ENCODE data around the gene SRRM3.
"Not testable (repeated sequence)": the region's sequence is repeated elsewhere in the genome, so short reads cannot be mapped to it uniquely, and the experiment has no call there.

SRRM3 gene

DNA sequence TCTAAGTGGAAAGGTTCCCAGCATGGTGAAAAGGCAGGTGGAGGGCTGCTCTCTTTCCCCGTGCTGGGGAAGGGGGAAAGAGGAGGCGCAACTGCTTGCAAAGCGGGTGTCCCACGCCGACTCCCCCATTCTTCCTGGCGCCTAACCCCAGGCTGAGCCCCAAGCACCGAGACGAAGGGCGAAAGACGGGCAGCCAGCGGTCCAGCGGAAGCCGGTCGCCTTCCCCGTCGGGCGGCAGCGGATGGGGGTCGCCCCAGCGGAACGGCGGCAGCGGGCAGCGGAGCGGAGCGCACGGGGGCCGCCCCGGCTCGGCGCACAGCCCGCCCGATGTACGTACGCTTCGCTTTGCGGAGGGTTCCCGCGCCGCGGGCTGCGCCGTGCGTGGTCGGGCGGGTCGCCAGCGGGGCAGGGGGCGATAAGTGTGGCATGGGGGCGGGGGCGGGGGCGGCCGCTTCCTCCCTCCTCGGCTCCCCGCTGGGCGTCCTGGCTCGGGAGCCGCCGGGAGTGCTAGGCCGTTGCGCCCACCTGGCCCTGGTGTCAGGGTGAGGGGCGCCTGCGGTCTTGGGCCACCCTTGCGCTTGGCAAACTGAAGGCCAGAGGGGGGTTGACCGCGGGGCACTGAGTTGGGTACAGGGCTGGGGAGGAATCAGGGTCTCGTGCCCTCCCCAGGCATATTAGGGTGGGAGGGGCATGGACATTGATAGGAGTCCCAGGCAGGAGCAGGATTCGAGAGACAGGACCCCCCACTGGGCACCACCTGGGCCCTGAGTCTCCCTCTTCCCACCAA is 65.6 kb downstream of the SRRM3 start:
- no peak for DNase-seq

DNA sequence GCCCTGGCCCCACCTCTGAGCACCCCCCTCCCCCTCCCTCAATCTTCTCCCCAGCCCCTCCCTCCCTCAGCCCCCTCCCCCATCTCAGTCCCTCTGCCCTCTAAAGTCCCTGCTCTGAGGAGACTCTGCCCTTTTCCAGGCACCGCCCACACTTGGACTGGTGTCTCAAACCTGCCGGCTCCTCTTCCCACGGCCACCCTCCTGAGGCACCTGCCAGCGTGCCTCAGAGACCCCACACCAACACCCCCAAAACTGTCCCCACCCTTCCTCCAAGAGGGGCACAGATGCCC is 66.1 kb downstream of the SRRM3 start:
- no peak for DNase-seq

DNA sequence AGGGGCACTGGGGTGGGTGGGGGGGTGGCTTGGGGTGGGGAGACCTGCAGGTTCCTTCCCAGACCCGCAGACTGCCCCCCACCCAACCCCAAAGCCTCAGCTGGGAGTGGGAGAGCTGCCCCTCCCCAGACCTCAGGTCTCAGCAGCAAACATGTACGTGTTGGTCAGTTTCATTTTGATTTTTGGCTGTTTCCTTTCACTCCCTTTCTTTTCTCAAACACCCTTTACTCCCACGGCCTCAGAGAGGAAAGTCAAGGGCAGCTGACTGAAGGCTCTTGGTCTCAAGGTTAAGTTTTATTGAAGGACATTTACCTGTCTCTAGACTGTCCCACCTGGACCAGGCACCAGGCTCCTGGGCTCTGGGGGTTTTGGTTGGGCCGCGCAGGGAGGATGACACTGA is 66.7 kb downstream of the SRRM3 start:
- no peak for DNase-seq

DNA sequence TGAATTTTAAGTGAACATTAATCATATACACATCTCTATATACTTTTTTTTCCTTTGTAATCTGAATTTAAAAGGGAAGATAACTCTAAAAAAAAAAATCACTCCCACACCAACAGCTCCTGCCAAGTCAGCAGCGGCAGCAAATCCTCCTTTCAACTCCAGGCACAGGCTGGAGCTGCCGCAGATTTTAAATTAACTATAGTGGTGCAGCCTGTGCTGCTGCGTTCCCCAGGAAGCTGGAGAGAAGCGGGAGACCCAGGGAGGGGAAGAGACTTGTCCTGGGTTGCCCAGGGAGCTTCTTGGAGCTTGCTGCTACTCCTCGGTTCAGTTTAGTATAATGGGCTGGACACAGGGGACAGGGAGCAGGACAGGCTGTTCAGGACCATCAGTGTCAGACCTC is 68.2 kb downstream of the SRRM3 start:
- DNase-seq, result no peak

DNA sequence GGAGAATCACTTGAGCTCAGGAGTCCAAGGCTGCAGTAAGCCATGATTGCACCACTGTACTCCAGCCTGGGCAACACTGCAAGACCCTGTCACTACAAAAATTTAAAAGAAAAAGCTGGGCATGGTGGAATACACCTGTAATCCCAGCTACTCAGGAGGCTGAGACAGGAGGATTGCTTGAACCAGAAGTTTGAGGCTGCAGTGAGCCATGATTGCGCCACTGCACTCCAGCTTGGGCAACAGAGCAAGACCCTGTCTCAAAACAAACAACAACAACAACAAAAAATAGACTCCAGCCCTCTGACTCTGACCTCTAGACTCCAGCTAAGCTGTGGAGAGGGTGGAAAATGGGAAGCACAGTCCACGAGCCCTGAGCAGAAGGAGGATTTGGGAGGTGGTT is 69.7 kb downstream of the SRRM3 start:
- DNase-seq, result not testable (repeated sequence)

DNA sequence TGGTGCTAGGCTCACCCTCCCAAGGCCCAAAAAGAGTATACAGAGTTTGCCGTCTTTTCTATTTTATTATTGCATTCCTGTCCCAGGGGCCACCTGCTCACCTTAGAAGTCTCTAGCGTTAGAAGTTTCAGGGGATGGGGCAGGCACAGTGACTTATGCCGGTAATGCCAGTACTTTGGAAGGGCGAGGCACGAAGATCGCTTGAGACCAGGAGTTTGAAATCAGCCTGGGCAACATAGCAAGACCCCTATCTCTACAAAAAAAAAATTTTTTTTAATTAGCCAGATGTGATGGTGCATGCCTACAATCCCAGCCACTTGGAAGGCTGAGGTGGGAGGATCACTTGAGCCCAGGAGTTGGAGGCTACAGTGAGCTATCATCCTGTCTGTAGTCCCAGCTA is 70.4 kb downstream of the SRRM3 start:
- DNase-seq, result no peak

DNA sequence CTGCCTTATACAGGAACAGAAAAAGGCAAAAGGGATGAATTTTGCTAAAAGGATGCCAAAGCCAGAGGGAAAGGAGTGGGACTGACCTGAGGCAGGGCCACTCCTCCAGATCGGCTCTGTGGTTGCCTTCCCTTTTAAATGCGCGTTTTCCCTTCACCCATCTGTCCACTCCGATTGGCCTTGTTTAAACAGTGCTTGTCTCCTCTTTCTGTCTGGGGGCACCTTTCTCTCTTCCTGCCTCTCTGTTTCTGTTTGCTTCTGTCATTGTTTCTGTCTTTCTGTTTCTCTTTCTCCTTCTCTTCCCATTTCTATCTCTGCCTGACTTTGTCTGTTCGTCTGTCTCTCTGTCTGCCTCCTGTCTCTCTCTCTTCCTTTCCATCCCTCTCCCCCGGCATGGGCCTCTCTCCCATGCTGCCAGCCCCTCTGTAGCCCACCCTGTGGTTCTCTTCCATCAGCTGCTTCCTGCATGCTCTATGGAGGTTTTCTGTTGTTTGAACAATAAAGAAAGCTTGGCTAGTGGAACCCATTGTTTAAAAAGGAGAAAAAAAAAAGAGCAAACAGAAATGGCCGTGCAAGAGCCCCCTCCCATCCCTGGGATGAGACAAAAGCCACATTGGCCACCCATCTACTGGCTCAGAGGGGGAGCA is 71.3 kb downstream of the SRRM3 start:
- no peak for DNase-seq

DNA sequence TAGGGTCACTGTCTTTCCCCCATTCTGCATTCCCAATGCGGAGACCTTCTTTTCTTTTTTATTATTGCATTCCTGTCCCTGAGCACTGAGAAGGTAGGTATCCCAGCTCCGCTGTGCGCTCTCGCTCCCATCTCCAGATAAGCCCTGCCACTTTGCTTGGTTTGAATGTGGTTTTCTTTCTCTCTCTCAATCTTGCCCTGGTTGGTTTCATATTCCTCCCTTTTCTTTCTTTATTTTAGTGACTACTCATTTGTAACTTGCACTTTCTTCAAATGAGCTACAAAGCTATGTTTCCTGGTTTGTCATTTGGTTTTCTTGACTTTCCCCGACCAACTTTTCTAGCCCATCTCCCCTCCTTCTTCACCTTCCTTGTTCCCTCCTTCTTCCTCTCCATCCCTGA is 71.8 kb downstream of the SRRM3 start:
- no peak for DNase-seq

DNA sequence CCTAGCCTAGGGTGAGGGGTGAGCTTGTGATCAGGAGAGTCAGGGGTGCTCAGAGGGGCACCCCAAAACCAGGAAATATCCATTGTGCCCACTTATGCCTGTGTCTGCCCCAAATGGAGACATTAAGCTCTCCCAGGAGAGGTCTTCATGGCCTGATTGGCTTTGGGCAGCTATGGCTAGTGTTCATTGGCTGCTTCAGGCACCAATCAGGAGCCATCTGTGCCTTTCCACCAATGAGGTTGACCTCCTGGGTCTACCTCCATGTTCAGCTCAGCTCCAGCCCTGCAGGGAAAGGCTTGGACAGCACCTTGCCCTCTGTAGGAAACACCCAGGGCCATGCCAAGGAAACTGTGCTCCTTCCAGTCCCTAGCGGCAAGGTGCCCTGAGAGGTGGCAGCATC is 76.8 kb downstream of the SRRM3 start:
- no peak for DNase-seq

DNA sequence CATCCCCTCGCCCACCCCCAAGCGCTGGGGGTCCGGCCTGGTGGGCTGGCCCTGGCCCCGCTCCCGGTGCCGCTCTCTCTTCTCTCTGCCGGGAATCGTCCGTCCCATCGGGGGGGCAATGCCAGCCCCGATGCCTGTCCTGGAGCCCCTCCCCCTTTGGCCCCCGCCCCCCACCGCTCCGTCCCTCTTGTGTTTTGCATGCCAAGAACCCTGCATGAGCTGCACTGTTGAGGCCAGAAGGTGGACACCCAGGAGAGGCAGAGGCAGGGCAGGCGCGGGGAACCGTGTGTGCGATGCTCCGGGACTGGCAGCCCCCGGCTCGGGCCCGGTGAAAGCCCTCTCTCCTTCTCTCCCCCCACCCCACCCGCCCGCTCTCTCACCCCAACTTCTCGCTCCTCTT is 78.7 kb downstream of the SRRM3 start:
- DNase-seq, result no peak

DNA sequence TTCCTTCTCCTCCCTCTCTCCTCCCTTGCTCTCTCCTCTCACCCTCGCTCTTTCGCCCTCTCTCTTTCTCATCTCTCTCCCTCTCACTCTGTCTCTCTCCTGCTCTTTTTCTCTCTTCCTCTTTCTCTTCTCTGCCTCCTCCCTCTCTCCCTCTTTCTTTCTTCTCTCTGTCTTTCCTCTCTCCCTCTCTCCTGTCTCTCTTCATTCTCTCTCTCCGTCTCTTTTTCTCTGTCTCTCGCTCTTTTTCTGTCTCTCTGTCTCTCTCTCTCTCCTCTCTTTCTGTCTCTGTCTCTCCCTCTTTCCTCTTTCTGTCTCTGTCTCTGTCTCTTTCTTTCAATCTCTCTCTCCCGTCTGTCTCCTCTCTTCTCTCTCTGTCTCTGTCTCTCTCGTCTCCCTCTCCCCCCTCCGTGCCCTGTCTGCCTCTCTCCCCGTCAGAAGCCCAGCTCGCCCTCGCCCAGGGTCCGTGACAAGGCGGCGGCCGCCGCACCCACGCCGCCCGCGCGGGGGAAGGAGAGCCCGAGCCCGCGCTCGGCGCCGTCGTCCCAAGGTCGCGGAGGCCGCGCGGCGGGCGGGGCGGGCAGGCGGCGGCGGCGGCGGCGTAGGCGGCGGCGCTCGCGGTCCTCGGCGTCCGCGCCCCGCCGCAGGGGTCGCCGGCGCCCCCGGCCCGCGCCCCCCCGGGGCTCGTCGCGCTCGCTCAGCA is 79.5 kb downstream of the SRRM3 start:
- no peak for DNase-seq

DNA sequence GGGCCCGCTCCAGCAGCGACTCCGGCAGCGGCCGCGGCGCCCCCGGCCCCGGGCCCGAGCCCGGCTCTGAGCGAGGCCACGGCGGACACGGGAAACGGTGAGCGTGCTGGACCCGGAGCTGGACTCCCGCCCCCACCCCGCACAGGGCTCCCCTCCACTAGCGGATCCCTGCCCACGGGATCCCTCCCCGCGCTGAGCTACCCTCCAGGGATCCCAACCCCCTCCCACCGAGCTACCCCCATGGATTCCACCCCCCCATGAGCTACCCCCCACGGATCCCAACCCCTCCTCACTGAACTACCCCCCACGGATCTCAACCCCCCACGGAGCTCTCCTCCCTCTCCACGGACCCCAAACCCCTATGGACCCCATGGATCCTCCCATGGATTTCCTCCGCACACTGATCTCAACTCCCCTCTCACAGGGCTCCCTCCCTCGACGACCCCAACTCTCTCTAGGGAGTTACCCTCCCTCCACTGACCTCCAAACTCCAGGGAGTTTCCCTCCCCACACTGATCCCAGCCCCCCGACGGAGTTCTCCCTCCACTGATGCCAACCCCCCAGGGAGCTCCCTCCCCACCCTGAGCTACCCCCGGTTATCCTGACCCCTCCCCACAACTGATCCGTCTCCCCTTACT is 80.1 kb downstream of the SRRM3 start:
- no peak for DNase-seq

DNA sequence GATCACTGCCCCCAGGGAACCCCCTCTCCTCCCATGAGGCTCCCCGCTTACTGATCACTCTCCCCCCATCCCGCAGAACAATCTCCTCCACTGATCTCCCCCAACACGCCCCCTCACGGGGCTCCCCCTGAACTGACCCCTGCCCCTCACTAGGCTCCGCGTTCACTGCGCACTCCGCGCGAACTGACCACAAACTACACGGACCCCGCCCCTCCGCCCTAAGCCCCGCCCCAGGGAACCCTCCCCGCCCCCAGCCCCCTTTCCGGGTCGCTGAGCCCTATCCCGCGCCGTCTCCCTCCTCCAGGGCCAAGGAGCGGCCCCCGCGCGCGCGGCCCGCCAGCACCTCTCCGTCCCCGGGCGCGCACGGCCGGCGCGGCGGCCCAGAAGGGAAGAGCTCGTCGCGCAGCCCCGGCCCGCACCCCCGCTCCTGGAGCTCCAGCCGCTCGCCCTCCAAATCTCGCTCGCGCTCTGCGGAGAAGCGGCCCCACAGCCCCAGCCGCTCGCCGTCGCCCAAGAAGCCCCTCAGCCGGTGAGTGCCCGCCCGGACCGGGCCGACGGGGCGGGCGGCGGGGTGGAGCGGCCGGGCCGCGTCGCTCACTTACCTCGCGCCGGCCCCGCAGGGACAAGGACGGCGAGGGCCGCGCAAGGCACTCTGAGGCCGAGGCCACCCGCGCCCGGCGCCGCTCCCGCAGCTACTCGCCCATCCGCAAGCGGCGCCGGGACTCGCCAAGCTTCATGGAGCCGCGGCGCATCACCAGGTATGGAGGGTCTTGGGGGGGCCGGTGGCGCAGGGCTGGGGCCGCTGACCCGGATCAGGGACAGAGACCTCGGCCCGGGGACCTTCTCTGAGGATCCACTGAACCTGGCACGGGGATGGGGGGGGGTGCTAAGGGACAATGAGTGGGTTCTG is 80.9 kb downstream of the SRRM3 start:
- no peak for DNase-seq

DNA sequence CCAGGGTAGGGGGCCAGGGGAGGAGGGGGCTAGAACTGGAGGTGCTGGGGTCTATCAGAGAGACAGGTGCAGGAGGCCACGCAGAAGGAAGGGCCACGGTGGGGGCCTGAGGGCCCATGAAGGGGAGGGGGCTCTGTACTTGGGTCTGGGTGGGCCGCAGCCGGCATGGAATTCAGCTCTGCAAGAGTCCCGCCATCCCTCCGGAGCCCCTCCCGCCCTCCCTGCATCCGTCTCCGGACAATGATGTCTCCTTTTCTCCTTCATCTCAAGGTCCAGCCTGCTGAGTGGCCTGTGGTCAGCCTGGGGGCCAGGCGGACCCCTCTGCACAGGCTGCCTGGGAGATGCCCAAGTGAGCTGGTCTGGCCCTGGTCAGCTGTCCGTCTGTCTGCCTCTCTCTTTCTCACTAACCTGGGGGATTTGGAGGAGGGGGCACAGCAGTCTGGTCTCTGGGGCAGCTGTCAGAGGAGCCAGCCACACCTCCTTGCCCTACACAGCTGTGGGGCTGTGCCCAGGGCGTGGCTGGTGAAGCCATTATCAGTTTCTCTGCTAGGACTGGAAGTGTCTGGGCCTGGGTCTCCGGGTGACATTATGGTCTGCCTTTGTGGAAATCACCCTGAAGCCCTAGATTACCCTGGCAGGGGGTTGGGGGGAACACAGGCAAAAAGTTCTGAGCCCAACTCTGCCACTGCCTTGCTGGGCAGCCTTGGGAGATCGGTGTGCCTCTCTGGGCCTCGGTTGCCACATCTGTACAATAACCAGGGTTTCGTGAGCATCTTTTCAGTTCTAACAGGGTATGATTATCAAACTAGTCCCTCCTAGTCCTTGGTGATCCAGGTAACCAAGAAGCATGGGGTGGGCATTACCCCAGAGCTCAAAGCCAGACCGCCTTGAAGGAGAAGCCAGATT is 81.8 kb downstream of the SRRM3 start:
- no peak for DNase-seq

DNA sequence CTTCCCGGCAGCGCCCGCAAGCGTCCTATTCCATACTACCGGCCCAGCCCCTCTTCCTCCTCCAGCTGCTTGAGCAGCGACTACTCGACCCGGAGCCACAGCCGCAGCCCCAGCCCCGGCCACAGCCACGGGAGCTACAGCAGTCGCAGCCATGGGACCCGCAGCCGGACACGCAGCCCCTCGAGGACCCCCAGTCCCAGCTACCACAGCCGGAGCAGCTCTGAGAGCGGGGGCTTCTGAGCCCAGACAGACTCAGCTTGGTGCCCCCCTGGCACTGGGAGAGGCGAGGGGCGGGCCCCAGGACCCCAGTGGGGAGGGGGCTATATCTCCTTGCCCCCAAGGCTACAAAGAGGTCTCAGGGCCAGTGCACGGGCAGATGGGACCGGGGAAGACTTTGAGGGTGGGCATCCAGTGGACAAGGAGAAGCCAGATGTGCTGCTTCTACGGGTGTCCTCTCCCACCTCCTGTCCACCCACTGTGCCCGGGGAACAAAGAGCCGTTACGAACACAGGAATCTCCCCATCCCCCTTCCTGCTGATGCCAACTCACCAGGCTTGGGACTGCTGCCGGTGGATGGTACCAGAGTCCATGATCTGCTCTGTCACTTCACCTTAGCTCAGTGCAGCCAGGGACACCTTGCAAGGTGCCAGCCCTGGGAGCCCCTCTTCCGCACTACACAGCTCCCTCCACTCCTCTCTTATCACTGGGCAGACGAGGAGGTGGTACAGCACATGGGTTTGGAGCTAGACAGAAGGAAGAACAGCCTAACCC is 84.1 kb downstream of the SRRM3 start:
- DNase-seq, result no peak

DNA sequence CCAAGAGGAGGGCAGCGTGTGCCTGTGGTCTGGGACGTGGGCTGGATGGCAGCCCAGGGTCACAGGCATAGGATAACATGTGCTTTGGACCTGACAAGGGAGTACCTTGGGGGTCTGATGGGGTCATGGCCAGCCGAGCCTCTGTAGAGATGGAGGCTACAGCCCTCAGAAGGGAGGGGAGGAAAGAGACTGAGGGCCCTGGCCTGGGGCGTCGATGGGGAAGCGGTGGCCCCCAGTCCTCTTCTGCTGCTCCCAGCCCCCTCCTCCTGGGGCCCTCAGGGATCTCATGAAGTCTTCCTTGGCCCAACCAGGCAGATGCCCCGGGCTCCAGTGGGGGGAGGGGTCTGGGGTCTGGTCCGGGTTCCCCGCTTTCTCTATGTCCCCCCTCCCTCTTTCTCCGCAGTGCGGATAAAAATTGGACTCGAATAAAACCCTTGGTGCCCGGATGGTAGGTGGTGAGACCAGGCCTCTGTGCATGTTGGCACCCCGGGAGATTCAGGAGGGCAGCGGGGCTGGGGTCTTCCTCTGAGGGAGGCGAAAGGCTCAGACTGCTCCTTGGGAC is 85.2 kb downstream of the SRRM3 start:
- DNase-seq, result no peak

DNA sequence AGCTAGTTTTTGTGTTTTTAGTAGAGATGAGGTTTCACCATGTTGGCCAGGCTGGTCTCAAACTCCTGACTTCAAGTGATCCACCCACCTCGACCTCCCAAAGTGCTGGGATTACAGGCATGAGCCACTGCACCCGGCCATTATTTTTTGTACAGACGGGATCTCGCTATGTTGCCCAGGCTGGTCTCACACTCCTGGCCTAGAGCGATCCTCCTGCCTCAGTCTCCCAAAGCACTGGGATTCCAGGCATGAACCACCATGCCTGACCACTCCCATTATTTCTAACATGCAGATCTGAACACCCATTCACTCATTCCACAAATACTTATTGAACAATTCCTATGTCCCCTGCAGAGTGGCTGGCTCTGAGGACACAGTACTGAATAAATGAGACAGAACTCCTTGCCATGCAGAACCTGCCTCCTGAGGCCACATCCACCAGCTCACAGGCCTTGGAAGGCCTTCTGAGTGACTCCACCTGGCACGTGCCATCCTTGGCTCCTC is 89.2 kb downstream of the SRRM3 start:
- not testable (repeated sequence) for DNase-seq

DNA sequence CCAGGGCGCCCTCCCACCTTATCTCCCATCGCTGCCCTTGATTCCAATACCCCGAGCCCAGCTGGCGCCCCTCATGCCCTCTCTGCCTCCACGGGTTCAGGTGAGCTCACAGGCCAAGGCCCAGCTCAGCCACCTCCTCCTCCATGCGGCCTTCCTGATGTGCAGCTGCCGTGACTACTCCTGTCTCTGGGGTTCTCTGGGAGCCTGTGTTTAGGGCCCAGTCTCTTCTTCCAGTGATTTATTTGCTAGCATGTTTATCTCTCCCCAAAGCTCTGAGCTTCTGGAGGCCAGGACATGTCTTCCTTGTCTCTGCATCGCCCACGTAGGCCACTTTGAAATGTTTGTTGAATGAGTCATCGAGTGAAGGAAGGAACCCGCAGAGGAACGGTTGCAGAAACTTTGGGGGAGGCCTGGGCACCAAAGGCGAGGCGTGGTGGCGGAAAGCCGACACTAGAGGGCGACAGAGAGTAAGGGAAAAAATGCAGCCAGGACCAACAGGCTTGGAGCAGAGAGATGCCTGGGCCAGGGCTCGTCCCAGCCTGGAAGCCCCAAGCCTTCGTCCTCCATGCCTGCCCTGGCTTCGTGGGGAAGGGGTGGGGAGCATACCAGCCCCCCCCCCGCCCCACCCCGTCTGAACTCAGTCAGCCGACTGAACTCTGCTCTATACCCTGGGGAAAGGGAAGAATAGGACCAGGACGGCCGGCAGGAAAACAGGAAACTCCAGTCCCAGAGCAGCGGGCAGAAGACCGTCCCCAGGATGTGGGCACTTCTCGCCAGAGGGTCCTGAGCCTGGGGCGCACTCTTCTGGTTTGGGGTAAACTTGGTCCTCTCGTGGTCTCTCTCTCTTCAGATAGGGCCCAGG is 89.9 kb downstream of the SRRM3 start:
- peak; percentile 92 for DNase-seq

DNA sequence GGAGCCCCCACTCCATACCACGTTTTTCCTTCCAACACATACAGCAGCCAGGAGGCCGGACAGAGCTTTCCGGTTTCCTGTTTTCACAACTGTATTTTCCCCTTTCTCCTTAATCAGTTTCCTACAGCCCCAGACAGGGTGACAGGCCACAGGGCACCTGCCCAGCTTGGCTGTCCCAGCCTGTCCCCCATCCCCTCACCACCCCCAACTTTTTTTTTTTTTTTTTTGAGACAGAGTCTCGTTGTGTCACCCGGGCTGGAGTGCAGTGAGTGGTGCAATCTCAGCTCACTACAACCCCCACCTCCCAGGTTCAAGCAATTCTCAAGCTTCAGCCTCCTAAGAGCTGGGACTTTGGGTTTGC is 90.5 kb downstream of the SRRM3 start:
- DNase-seq, result no peak

Data from midbrain (tissue), 1 donor.